ENCODE data around the gene NDNF.

The NDNF gene

GRCh38 chr4:120994521-120994920, 77.8 kb downstream of the NDNF start:
- Histone ChIP-seq H3K27ac (ENCODE audit: low read length) (no peak overlapping the region), H3K9me3 (ENCODE audit: control insufficient read depth, insufficient read depth, low read length) (no peaks in the 10 kb centered on the region), H3K36me3 (ENCODE audit: control insufficient read depth, insufficient read depth, low read length) (no peaks in the 10 kb centered on the region), H3K4me1 (ENCODE audit: control insufficient read depth, insufficient read depth, low read length) (no peaks in the 10 kb centered on the region), H3K27me3 (ENCODE audit: control insufficient read depth, insufficient read depth, low read length) (no peaks in the 10 kb centered on the region), H3K4me3 (ENCODE audit: low read length) (no peak overlapping the region)
- no peak for DNase-seq (ENCODE audit: low read depth, low spot score)
- WGBS (ENCODE audit: insufficient coverage, insufficient read length): no CpG with 5 or more reads among the region's 1 CpG

- Histone ChIP-seq H3K36me3 (ENCODE audit: control insufficient read depth, insufficient read depth, low read length) (no peaks in the 10 kb centered on the region), H3K4me1 (ENCODE audit: control insufficient read depth, insufficient read depth, low read length) (no peaks in the 10 kb centered on the region), H3K27me3 (ENCODE audit: control insufficient read depth, insufficient read depth, low read length) (no peaks in the 10 kb centered on the region), H3K9me3 (ENCODE audit: control insufficient read depth, insufficient read depth, low read length) (no peaks in the 10 kb centered on the region), H3K27ac (ENCODE audit: low read length) (no peak overlapping the region), H3K4me3 (ENCODE audit: low read length) (no peak overlapping the region)
- no peak for DNase-seq (ENCODE audit: low read depth, low spot score)
- WGBS (ENCODE audit: insufficient coverage, insufficient read length): no CpG with 5 or more reads among the region's 2 CpGs
Observed at GRCh38 chr4:120991885-120992284, 80.5 kb downstream of the NDNF start.

GRCh38 chr4:120990246-120990645, 82.1 kb downstream of the NDNF start:
- no peak overlapping the region for H3K27ac ChIP-seq (ENCODE audit: low read length)
- no CpG with 5 or more reads among the region's 2 CpGs for WGBS (ENCODE audit: insufficient coverage, insufficient read length)
- no peaks in the 10 kb centered on the region for H3K4me1 ChIP-seq (ENCODE audit: control insufficient read depth, insufficient read depth, low read length)
- H3K36me3 ChIP-seq (ENCODE audit: control insufficient read depth, insufficient read depth, low read length): no peaks in the 10 kb centered on the region
- no peaks in the 10 kb centered on the region for H3K27me3 ChIP-seq (ENCODE audit: control insufficient read depth, insufficient read depth, low read length)
- no peak overlapping the region for H3K4me3 ChIP-seq (ENCODE audit: low read length)
- H3K9me3 ChIP-seq (ENCODE audit: control insufficient read depth, insufficient read depth, low read length): no peaks in the 10 kb centered on the region
- DNase-seq (ENCODE audit: low read depth, low spot score): no peak
